HepG2 (cell line): ENCODE results near the gene CTAG1A. TPM values are rescaled to one million over a fixed set of nuclear protein-coding genes. Genes with fewer than 3 reads are reported as not detected.

Experiments
- FOSL2 ChIP-seq: sonication (generic); formaldehyde crosslinking; IDR thresholded peaks from 2 replicates; pipeline ENCODE4 v1.4.0; 2020; ENCODE audit warnings: missing genetic modification reagents
- HNRNPLL ChIP-seq: fragments of 200-400 bp; formaldehyde crosslinking; IDR thresholded peaks from 2 replicates; pipeline ENCODE4 v1.6.1; 2017; ENCODE audit warnings: mild to moderate bottlenecking, low read depth, low read length; ENCODE audit not compliant: poor library complexity, severe bottlenecking
- NFIC ChIP-seq: IDR thresholded peaks from 2 replicates; pipeline ENCODE4 v1.6.1; 2012; ENCODE audit warnings: mild to moderate bottlenecking, low read length, inconsistent platforms
- PBX2 ChIP-seq: IDR thresholded peaks from 2 replicates; pipeline ENCODE4 v1.6.1; 2016; ENCODE audit warnings: control low read depth
- PHF21A ChIP-seq: sonication (generic); formaldehyde crosslinking; IDR thresholded peaks from 2 replicates; pipeline ENCODE4 v1.5.0; 2020; ENCODE audit warnings: mild to moderate bottlenecking, missing genetic modification reagents
- POLR2AphosphoS2 ChIP-seq: IDR thresholded peaks from 2 replicates; pipeline ENCODE4 v1.6.1; 2011; ENCODE audit warnings: low read depth, low read length, improper control_type of control experiment
- RBAK ChIP-seq: sonication (generic); formaldehyde crosslinking; IDR thresholded peaks from 2 replicates; pipeline ENCODE4 v1.5.1; 2020; ENCODE audit warnings: mild to moderate bottlenecking, missing genetic modification reagents
- TMF1 ChIP-seq: sonication (generic); formaldehyde crosslinking; IDR thresholded peaks from 2 replicates; pipeline ENCODE4 v1.8.1; 2022; ENCODE audit warnings: low read depth, missing genetic modification reagents
- ZNF230 ChIP-seq: sonication (generic); formaldehyde crosslinking; IDR thresholded peaks from 2 replicates; pipeline ENCODE4 v1.4.0; 2020; ENCODE audit warnings: mild to moderate bottlenecking, missing genetic modification reagents
- ZNF276 ChIP-seq: sonication (generic); formaldehyde crosslinking; IDR thresholded peaks from 2 replicates; pipeline ENCODE4 v1.4.0; 2020; ENCODE audit warnings: mild to moderate bottlenecking, low read depth, missing genetic modification reagents
- ZNF280B ChIP-seq: sonication (generic); formaldehyde crosslinking; IDR thresholded peaks from 2 replicates; pipeline ENCODE4 v1.5.0; 2020; ENCODE audit warnings: missing genetic modification reagents, mild to moderate bottlenecking, borderline replicate concordance
- ZNF558 ChIP-seq: sonication (generic); formaldehyde crosslinking; IDR thresholded peaks from 2 replicates; pipeline ENCODE4 v1.9.0; 2022; ENCODE audit warnings: mild to moderate bottlenecking, missing genetic modification reagents, borderline replicate concordance
- polyA plus RNA-seq, 8 experiments: library from polyadenylated mRNA; depleted of rRNA in 3 of 8; stranded (reverse) in 7 of 8; unstranded in 1 of 8; fragments of >200 nt; fragmentation: Illumina TruSeq in 4 of 8; extraction: Trizol in 4 of 8; gene quantifications; 2 replicates each; pipeline versions ENCODE4 v1.2.1 to v1.2.3, GENCODE V29; 2011 to 2016; ENCODE audit warnings: low read depth in 4 of 8, missing spikeins in 1 of 8, mixed read lengths in 1 of 8; ENCODE audit not compliant: insufficient read depth in 1 of 8
- total RNA-seq, 5 experiments: library from RNA; depleted of rRNA; stranded (reverse); fragments of >200 nt; fragmentation: Illumina TruSeq; extraction: Trizol; gene quantifications; 2 replicates each; pipeline ENCODE4 v1.2.3, GENCODE V29; 2016; ENCODE audit warnings: low read depth in 1 of 5
- TF ChIP-seq, protein P1 (sequence below): IDR thresholded peaks from 2 replicates; pipeline ENCODE4 v1.6.1; 2016; ENCODE audit warnings: low read depth, missing genetic modification reagents, missing compliant biosample characterization
- TF ChIP-seq, protein P2 (sequence below): sonication (generic); formaldehyde crosslinking; IDR thresholded peaks from 2 replicates; pipeline ENCODE4 v1.4.0; 2020; ENCODE audit warnings: missing genetic modification reagents, borderline replicate concordance

CTAG1A gene
- total and polyA plus RNA-seq, 2 of the 13 experiments (the other 11 are each of a cell fraction or from before 2014, with no cell fraction given): not detected

DNA sequence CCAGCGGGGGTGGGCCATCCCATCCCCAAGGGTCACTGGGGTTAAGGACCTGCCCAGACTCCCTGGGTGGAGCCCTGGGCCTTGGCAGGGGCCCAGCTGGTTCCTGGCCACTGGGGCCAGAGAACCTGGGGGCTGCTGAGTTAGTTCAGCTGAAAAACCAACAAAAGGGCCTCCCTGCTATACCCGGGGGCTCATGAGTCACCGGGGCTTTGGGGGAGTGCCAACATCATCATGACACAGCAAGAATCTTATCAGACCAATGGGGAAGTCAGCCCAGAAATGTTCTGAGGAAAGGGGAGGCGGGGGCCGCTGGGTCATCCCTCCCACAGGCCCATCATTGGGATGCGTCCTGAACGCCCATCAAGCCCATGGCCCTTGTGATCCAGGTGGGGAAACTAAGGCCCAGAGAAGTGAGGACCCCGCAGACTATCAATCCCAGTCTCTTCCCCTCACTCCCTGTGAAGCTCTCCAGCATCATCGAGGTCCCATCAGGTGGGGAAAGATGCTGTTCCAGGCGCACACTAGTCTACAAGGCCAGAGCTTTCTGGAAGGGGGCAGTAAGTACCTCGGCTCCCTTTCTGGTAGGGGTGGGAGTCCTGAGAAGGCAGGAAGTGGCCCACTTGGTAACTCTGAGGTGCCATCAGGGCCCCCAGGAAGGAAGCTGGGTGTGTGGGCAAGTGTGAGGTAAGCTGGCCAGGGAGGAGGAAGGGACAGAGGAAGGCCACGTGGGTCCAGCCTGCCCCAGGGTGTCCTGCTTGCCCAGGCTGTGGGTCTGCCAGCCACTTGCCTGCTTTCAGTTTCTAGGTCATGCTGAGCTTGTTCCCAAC is 42.8 kb upstream of the CTAG1A start (continued):
- TF ChIP-seq, protein P1, sequence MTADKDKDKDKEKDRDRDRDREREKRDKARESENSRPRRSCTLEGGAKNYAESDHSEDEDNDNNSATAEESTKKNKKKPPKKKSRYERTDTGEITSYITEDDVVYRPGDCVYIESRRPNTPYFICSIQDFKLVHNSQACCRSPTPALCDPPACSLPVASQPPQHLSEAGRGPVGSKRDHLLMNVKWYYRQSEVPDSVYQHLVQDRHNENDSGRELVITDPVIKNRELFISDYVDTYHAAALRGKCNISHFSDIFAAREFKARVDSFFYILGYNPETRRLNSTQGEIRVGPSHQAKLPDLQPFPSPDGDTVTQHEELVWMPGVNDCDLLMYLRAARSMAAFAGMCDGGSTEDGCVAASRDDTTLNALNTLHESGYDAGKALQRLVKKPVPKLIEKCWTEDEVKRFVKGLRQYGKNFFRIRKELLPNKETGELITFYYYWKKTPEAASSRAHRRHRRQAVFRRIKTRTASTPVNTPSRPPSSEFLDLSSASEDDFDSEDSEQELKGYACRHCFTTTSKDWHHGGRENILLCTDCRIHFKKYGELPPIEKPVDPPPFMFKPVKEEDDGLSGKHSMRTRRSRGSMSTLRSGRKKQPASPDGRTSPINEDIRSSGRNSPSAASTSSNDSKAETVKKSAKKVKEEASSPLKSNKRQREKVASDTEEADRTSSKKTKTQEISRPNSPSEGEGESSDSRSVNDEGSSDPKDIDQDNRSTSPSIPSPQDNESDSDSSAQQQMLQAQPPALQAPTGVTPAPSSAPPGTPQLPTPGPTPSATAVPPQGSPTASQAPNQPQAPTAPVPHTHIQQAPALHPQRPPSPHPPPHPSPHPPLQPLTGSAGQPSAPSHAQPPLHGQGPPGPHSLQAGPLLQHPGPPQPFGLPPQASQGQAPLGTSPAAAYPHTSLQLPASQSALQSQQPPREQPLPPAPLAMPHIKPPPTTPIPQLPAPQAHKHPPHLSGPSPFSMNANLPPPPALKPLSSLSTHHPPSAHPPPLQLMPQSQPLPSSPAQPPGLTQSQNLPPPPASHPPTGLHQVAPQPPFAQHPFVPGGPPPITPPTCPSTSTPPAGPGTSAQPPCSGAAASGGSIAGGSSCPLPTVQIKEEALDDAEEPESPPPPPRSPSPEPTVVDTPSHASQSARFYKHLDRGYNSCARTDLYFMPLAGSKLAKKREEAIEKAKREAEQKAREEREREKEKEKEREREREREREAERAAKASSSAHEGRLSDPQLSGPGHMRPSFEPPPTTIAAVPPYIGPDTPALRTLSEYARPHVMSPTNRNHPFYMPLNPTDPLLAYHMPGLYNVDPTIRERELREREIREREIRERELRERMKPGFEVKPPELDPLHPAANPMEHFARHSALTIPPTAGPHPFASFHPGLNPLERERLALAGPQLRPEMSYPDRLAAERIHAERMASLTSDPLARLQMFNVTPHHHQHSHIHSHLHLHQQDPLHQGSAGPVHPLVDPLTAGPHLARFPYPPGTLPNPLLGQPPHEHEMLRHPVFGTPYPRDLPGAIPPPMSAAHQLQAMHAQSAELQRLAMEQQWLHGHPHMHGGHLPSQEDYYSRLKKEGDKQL (CRISPR knock-in tag): 0 out of 2 replicates have a peak, but pooled peaks have one; percentile 46
- no peak for TF ChIP-seq TMF1
- no peak for TF ChIP-seq RBAK (CRISPR knock-in tag)
- peak; percentile 75; the same call in 1 of the 2 replicates for TF ChIP-seq ZNF230
- TF ChIP-seq, protein P2, sequence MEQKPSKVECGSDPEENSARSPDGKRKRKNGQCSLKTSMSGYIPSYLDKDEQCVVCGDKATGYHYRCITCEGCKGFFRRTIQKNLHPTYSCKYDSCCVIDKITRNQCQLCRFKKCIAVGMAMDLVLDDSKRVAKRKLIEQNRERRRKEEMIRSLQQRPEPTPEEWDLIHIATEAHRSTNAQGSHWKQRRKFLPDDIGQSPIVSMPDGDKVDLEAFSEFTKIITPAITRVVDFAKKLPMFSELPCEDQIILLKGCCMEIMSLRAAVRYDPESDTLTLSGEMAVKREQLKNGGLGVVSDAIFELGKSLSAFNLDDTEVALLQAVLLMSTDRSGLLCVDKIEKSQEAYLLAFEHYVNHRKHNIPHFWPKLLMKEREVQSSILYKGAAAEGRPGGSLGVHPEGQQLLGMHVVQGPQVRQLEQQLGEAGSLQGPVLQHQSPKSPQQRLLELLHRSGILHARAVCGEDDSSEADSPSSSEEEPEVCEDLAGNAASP: 0 out of 2 replicates have a peak, but pooled peaks have one; percentile 59
- no peak for TF ChIP-seq HNRNPLL
- peak; percentile 74 for TF ChIP-seq PHF21A (CRISPR knock-in tag)
- peak; percentile 50; the same call in 1 of the 2 replicates for TF ChIP-seq POLR2AphosphoS2
- TF ChIP-seq ZNF276 (CRISPR knock-in tag): no peak
- no peak for TF ChIP-seq ZNF280B (CRISPR knock-in tag)
- TF ChIP-seq FOSL2 (CRISPR knock-in tag): peak; percentile 98
- TF ChIP-seq NFIC: no peak
- TF ChIP-seq PBX2 (CRISPR knock-in tag): no peak
- no peak for TF ChIP-seq ZNF558 (CRISPR knock-in tag)
